ENCODE data around the gene KAT6B. TPM values are rescaled to one million over a fixed set of nuclear protein-coding genes. Genes with fewer than 3 reads are reported as not detected.
A peak's percentile ranks its signal among the peaks of the same experiment; 100 is the strongest.

KAT6B gene
- total and polyA plus RNA-seq, 8 donors = 3.7 to 109 (median 34.3) TPM

- intact Hi-C loops (cut with DNase I; ENCODE audit: low total_unique reads) = no loop called here
- H3K9me3 ChIP-seq = peaks cover 0 to 5% (median 2%) of the 10 kb centered on the region in 4 donors
These were observed 97.2 kb downstream of the KAT6B start for GRCh38 chr10:74923556-74923955.

DNA sequence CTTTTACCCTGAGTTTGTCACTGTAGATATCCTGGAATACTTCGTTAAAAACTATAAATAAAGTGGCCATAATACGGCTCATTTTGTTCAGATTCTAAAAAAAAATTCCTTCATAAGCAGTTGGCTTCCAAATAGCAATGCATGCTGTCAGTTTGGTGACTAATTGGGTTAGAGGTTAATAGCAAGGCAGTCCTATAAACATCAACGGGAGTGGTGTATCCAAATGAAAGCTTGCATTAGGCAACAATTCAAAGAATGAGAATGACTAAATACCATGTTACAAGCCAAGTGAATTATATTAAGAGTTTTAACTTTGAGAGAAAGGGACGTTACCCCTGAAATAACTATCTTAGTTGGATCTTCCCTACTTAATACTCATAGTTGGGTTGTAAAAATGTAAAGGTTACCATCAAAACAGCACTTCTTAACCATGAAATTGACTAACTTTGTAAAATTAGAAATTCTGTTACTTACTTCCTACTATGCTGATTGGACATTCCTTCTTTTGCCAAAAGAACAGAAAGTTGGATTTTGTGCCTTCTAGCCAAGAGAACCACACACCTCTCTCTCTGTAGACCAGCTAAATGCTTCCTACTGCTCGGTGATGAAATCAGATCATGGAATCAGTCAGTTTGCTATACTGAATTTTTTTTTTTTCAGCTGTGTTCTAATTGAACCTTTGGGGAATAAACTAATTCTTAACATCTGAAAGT lies 98.0 kb downstream of the KAT6B start:
- no peaks in the 10 kb centered on the region for H3K36me3 ChIP-seq
- intact Hi-C loops (cut with DNase I; ENCODE audit: low total_unique reads) = no loop called here
- H3K27ac ChIP-seq = peak overlapping the region; percentile 55 to 87 (median 80)
- H3K4me1 ChIP-seq = peaks cover 52 to 84% (median 79%) of the 10 kb centered on the region in 4 donors
- TF ChIP-seq POLR2A (IDR thresholded peaks at IDR 0.05) (no peak), POLR2AphosphoS5 (IDR thresholded peaks at IDR 0.05) (peak; percentile 81 to 90 (median 81))
- no peak overlapping the region for H3K4me3 ChIP-seq
- no peaks in the 10 kb centered on the region for H3K27me3 ChIP-seq
- peak in 1 of 2 donors; percentile 84 for DNase-seq
- whole genome bisulfite sequencing, 5 donors = 21 to 40% (median 33%) methylated on average over 5 of the region's 5 CpGs
- H3K9me3 ChIP-seq = peaks cover 0 to 3% (median 1%) of the 10 kb centered on the region in 4 donors

More at GRCh38 chr10:74923556-74923955, 97.2 kb downstream of the KAT6B start:
- Histone ChIP-seq H3K4me1 (peaks cover 52 to 78% (median 70%) of the 10 kb centered on the region in 4 donors), H3K4me3 (no peak overlapping the region), H3K27me3 (no peaks in the 10 kb centered on the region), H3K36me3 (no peaks in the 10 kb centered on the region), H3K27ac (peak overlapping the region; percentile 55 to 87 (median 80))
- DNase-seq = no peak
- 36 to 46% (median 45%) methylated on average over 4 of the region's 4 CpGs for WGBS, 5 donors
- TF ChIP-seq, protein P1, sequence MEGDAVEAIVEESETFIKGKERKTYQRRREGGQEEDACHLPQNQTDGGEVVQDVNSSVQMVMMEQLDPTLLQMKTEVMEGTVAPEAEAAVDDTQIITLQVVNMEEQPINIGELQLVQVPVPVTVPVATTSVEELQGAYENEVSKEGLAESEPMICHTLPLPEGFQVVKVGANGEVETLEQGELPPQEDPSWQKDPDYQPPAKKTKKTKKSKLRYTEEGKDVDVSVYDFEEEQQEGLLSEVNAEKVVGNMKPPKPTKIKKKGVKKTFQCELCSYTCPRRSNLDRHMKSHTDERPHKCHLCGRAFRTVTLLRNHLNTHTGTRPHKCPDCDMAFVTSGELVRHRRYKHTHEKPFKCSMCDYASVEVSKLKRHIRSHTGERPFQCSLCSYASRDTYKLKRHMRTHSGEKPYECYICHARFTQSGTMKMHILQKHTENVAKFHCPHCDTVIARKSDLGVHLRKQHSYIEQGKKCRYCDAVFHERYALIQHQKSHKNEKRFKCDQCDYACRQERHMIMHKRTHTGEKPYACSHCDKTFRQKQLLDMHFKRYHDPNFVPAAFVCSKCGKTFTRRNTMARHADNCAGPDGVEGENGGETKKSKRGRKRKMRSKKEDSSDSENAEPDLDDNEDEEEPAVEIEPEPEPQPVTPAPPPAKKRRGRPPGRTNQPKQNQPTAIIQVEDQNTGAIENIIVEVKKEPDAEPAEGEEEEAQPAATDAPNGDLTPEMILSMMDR (IDR thresholded peaks at IDR 0.05) = no peak
- no peak for TF ChIP-seq EP300 (IDR thresholded peaks at IDR 0.05)
- no peak for TF ChIP-seq POLR2AphosphoS5 (IDR thresholded peaks at IDR 0.05)
- no peak for TF ChIP-seq POLR2A (IDR thresholded peaks at IDR 0.05)

GRCh38 chr10:74925291-74925690 lies 98.9 kb downstream of the KAT6B start:
- Histone ChIP-seq H3K4me3 (no peak overlapping the region), H3K27me3 (no peaks in the 10 kb centered on the region), H3K9me3 (no peaks in the 10 kb centered on the region), H3K36me3 (no peaks in the 10 kb centered on the region), H3K4me1 (peaks cover 52 to 93% (median 84%) of the 10 kb centered on the region in 4 donors), H3K27ac (peak overlapping the region; percentile 37 to 87 (median 80))
- TF ChIP-seq EP300 (IDR thresholded peaks at IDR 0.05) = no peak
- no peak for TF ChIP-seq POLR2AphosphoS5 (IDR thresholded peaks at IDR 0.05)
- TF ChIP-seq POLR2A (IDR thresholded peaks at IDR 0.05) = no peak
- TF ChIP-seq, protein P1 (IDR thresholded peaks at IDR 0.05) = no peak
- intact Hi-C loops (cut with DNase I; ENCODE audit: low total_unique reads) = no loop called here
- WGBS, 5 donors = 36 to 64% (median 48%) methylated on average over 1 of the region's 1 CpG
- no peak for DNase-seq

- Histone ChIP-seq H3K4me3 (no peak overlapping the region), H3K27me3 (no peaks in the 10 kb centered on the region), H3K27ac (peak overlapping the region in 3 of 5 donors; percentile 80 to 87 (median 80)), H3K9me3 (no peaks in the 10 kb centered on the region), H3K36me3 (no peaks in the 10 kb centered on the region), H3K4me1 (peaks cover 55 to 97% (median 88%) of the 10 kb centered on the region in 4 donors)
- no peak for DNase-seq
- TF ChIP-seq POLR2A (IDR thresholded peaks at IDR 0.05) = no peak
- TF ChIP-seq POLR2AphosphoS5 (IDR thresholded peaks at IDR 0.05) = no peak
- TF ChIP-seq, protein P1 (IDR thresholded peaks at IDR 0.05) = no peak
- TF ChIP-seq EP300 (IDR thresholded peaks at IDR 0.05) = no peak
- 33 to 57% (median 54%) methylated on average over 4 of the region's 4 CpGs for WGBS, 5 donors
- intact Hi-C loops (cut with DNase I; ENCODE audit: low total_unique reads) = no loop called here
These were observed 99.3 kb downstream of the KAT6B start for GRCh38 chr10:74925708-74926107.

All from stomach (tissue), 9 donors.